Activated CD8-positive, alpha-beta T cell treated with anti-CD3 and anti-CD28 coated beads for 36 hours (primary cell): ENCODE measurements around the gene CATSPER1. TPM values are rescaled to one million over a fixed set of nuclear protein-coding genes. Genes with fewer than 3 reads are reported as not detected.

Source experiments
- ATAC-seq: fragments of 200-7000 bp; cut with Tn5 transposase; one replicate; pipeline ENCODE4 v1.10.0; 2021; ENCODE audit warnings: mild to moderate bottlenecking, moderate library complexity
- CTCF ChIA-PET: fragments of 350-600 bp; sonication (Branson Sonifier 250); formaldehyde crosslinking; loops from one replicate; lab custom pipeline; 2021; ENCODE audit warnings: antibody characterized with exemption; lab: Charles Lee
- POLR2A ChIA-PET: fragments of 350-600 bp; sonication (Branson Sonifier 250); formaldehyde crosslinking; loops from one replicate; lab custom pipeline; 2021; ENCODE audit warnings: antibody characterized with exemption; lab: Charles Lee
- DNase-seq: peaks from one replicate; pipeline ENCODE4 v3.0.0-alpha.2; 2020
- H3K27ac Mint-ChIP-seq: one replicate; pipeline ENCODE4 v1.8.0; 2021; ENCODE audit warnings: mild to moderate bottlenecking, mixed read lengths
- H3K27me3 Mint-ChIP-seq: one replicate; pipeline ENCODE4 v1.8.0; 2021; ENCODE audit warnings: mixed read lengths
- H3K36me3 Mint-ChIP-seq: one replicate; pipeline ENCODE4 v1.8.0; 2021; ENCODE audit warnings: low read depth, mixed read lengths
- H3K4me1 Mint-ChIP-seq: one replicate; pipeline ENCODE4 v1.8.0; 2021; ENCODE audit warnings: low read depth, mixed read lengths
- H3K4me3 Mint-ChIP-seq: one replicate; pipeline ENCODE4 v1.8.0; 2021; ENCODE audit warnings: mild to moderate bottlenecking, moderate library complexity, mixed read lengths
- H3K9me3 Mint-ChIP-seq: one replicate; pipeline ENCODE4 v1.8.0; 2021; ENCODE audit warnings: mixed read lengths
- intact Hi-C: fragments of 100-400 bp; cut with micrococcal nuclease; formaldehyde crosslinking; loops from one replicate; pipeline ENCODE4 v1.10.0; 2022
- total RNA-seq, 2 experiments: library from RNA; stranded (reverse); gene quantifications; one replicate each; pipeline ENCODE4 v1.2.3, GENCODE V29; 2021
- TF ChIP-seq, protein P1 (sequence below): fragments of 200-600 bp; IDR thresholded peaks from one replicate; pipeline ENCODE4 v1.8.0; 2022; ENCODE audit warnings: antibody characterized with exemption, mild to moderate bottlenecking

Gene CATSPER1
- total RNA-seq, 2 experiments from 2014 or later, result not detected

GRCh38 chr11:65981101-65981740 lies 45.1 kb downstream of the CATSPER1 start:
- Mint-ChIP-seq H3K9me3 (no peaks in the 10 kb centered on the region), H3K4me3 (no peak overlapping the region), H3K36me3 (peaks cover 14% of the 10 kb centered on the region), H3K4me1 (no peaks in the 10 kb centered on the region), H3K27me3 (no peaks in the 10 kb centered on the region), H3K27ac (no peak overlapping the region)
- intact Hi-C loops, result no loop called here
- ChIA-PET POLR2A (interaction anchor here (0.9 to 1.3 kb wide), 3 partner anchors 9 to 120 kb away, joined by 3 to 4 read pairs (median 3); partner anchors contain the start of genes BANF1 and EIF1AD), CTCF (no interaction called here)
- DNase-seq, result no peak
- no peak for ATAC-seq
- TF ChIP-seq, protein P1, sequence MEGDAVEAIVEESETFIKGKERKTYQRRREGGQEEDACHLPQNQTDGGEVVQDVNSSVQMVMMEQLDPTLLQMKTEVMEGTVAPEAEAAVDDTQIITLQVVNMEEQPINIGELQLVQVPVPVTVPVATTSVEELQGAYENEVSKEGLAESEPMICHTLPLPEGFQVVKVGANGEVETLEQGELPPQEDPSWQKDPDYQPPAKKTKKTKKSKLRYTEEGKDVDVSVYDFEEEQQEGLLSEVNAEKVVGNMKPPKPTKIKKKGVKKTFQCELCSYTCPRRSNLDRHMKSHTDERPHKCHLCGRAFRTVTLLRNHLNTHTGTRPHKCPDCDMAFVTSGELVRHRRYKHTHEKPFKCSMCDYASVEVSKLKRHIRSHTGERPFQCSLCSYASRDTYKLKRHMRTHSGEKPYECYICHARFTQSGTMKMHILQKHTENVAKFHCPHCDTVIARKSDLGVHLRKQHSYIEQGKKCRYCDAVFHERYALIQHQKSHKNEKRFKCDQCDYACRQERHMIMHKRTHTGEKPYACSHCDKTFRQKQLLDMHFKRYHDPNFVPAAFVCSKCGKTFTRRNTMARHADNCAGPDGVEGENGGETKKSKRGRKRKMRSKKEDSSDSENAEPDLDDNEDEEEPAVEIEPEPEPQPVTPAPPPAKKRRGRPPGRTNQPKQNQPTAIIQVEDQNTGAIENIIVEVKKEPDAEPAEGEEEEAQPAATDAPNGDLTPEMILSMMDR, result no peak

- Mint-ChIP-seq H3K9me3 (no peaks in the 10 kb centered on the region), H3K36me3 (peaks cover 20% of the 10 kb centered on the region), H3K27me3 (no peaks in the 10 kb centered on the region), H3K4me1 (no peaks in the 10 kb centered on the region), H3K4me3 (no peak overlapping the region), H3K27ac (no peak overlapping the region)
- TF ChIP-seq, protein P1, result no peak
- ChIA-PET CTCF (interaction anchor here (1.0 to 1.8 kb wide), 4 partner anchors 9 to 95 kb away, joined by 3 to 10 read pairs (median 4); partner anchors contain the start of gene FIBP), POLR2A (interaction anchor here (0.8 to 1.9 kb wide), 2 partner anchors 10 to 36 kb away, joined by 4 to 5 read pairs; no protein-coding TSS in a partner anchor)
- intact Hi-C loops, result no loop called here
- ATAC-seq (no peak), DNase-seq (no peak)
Measured at GRCh38 chr11:65979261-65979759, 47.0 kb downstream of the CATSPER1 start.

GRCh38 chr11:65978391-65979238 lies 47.7 kb downstream of the CATSPER1 start:
- ChIA-PET POLR2A (interaction anchor here (1.9 kb wide), 1 partner anchor 9 kb away, joined by 5 read pairs; no protein-coding TSS in a partner anchor), CTCF (interaction anchor here (1.1 to 1.8 kb wide), 3 partner anchors 10 to 94 kb away, joined by 3 to 10 read pairs (median 4); no protein-coding TSS in a partner anchor)
- H3K4me1 Mint-ChIP-seq, result no peaks in the 10 kb centered on the region
- H3K36me3 Mint-ChIP-seq, result peaks cover 23% of the 10 kb centered on the region
- no peak overlapping the region for H3K4me3 Mint-ChIP-seq
- DNase-seq, result no peak
- no peaks in the 10 kb centered on the region for H3K27me3 Mint-ChIP-seq
- TF ChIP-seq, protein P1, result no peak
- no peak overlapping the region for H3K27ac Mint-ChIP-seq
- no peaks in the 10 kb centered on the region for H3K9me3 Mint-ChIP-seq
- intact Hi-C loops, result no loop called here
- ATAC-seq, result no peak

DNA sequence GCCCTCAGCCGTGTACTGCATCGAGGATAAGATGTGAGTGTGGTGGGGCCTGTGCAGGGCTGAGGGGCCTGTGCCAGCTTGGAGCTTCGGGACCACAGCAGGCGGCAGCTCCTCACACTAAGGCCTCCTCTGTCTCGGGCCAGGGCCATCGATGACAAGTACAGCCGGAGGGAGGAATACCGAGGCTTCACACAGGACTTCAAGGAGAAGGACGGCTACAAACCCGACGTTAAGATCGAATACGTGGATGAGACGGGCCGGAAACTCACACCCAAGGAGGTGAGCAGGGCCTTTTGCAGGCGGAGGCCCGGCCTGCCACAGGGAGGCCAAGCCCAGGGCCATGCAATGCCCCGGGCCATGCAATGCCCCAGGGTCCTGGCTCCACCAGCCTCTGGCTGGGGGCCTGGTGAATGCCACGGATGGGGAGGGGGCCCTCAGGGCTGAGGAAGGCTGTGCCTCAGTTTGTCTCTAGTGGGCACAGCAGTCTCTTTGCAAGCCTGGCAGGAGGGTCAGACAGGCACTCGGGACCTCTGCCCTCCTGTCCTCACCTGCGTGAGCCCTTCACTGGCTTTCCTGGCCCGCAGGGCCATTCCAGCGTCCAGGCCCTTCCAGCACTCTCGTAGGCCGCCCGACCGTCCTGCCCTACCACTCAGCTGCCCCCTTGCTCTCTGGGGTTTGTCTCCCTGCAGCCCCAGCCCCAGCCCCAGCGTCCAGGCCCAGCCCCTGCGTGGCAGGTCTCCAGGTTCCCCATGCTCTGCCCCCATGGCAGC lies 48.5 kb downstream of the CATSPER1 start:
- DNase-seq (no peak), ATAC-seq (no peak)
- CTCF ChIA-PET, result interaction anchor here (1.8 kb wide), 1 partner anchor 93 kb away, joined by 4 read pairs; no protein-coding TSS in a partner anchor
- no peaks in the 10 kb centered on the region for H3K27me3 Mint-ChIP-seq
- H3K4me3 Mint-ChIP-seq, result no peak overlapping the region
- POLR2A ChIA-PET, result interaction anchor here (0.6 to 1.9 kb wide), 3 partner anchors 8 to 118 kb away, joined by 3 to 5 read pairs (median 3); no protein-coding TSS in a partner anchor
- TF ChIP-seq, protein P1, result no peak
- no peaks in the 10 kb centered on the region for H3K4me1 Mint-ChIP-seq
- intact Hi-C loops, result no loop called here
- peaks cover 29% of the 10 kb centered on the region for H3K36me3 Mint-ChIP-seq
- H3K27ac Mint-ChIP-seq, result no peak overlapping the region
- H3K9me3 Mint-ChIP-seq, result no peaks in the 10 kb centered on the region
